GM19035 (cell line): ENCODE data around the gene RUNX3.

Experiments used
- ATAC-seq: cut with Tn5 transposase; IDR thresholded peaks from one replicate; pipeline ENCODE4 v1.9.1; 2021; ENCODE audit not compliant: unreplicated experiment

Gene RUNX3

GRCh38 chr1:24888971-24889676 is 41.0 kb downstream of the RUNX3 start:
- no peak for ATAC-seq

GRCh38 chr1:24888061-24888970 is 41.8 kb downstream of the RUNX3 start:
- no peak for ATAC-seq

GRCh38 chr1:24886241-24886640 is 43.8 kb downstream of the RUNX3 start:
- ATAC-seq, result no peak

- no peak for ATAC-seq
Observed at GRCh38 chr1:24884751-24885150, 45.3 kb downstream of the RUNX3 start.

GRCh38 chr1:24881034-24881433 is 49.0 kb downstream of the RUNX3 start:
- ATAC-seq, result no peak

DNA sequence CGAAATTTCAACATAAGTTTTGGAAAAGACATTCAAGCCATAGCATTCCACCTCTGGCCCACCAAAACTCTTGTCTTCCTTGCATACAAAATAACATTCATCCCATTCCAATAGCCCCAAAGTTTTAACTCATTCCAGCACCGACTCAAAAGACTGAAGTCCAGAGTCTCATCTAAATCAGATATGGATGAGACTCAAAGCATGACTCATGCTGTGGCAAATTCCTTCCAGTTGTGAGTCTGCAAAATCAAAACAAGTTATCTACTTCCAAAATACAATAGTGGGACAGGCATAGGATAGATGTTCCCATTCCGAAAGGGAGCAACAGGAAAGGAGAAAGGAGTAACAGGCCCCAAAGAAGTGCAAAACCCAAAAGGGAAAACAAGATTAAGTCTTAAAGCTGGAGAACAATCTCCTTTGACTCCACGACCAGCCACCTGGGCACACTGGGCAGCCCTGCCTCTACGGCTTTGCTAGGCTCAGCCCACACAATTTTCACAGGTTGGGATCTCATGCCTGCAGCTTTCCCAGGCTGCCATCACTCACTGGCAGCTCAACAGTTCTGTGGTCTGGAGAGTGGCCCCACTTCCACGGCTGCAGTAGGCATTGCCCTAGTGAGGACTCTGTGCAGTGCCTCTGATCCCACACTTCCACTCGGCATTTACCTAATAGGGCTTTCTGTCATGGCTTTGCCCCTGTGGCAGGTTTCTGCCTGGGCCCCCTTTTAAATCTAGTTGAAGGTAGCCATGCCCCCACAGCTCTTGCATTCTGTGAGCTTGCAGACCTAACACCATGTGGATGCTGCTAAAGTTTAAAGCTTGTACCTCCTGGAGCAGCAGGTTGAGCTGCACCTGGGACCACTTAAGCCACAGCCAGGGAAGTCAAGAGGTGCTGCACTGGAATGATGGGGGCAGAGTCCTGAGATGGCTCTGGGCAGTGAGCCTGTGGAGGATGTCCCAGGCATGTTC is 51.0 kb downstream of the RUNX3 start:
- no peak for ATAC-seq

- ATAC-seq, result no peak
Observed at GRCh38 chr1:24878045-24878444, 52.0 kb downstream of the RUNX3 start.

DNA sequence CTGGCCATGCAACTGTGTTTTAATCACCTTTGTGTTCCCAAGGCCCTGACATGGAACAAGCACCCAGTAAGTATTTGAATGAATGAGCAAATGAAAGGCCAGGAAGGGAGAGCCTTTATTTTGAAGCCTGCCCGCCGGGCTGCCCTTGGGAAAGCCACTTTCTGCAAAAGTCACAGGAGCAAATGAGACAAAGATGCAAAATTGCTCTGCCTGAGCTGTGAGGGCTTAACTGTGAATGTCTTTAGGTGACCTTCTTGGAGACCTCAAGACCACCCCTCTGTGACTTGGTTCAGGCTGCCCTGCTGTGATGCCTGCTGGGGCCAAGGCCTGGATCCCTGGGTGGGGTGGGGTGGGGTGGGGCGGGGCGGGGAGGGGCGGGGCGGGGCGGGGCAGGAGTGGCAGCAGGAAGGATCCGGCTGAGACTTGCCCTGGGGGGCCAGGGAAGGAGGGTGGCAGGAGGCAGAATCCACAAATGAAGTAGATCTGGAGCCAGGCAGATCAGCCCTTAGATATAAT is 54.0 kb downstream of the RUNX3 start:
- ATAC-seq, result no peak

GRCh38 chr1:24875257-24875656 is 54.8 kb downstream of the RUNX3 start:
- ATAC-seq, result no peak

GRCh38 chr1:24874611-24875234 is 55.4 kb downstream of the RUNX3 start:
- ATAC-seq, result no peak

- no peak for ATAC-seq
Observed at GRCh38 chr1:24874056-24874455, 56.0 kb downstream of the RUNX3 start.

DNA sequence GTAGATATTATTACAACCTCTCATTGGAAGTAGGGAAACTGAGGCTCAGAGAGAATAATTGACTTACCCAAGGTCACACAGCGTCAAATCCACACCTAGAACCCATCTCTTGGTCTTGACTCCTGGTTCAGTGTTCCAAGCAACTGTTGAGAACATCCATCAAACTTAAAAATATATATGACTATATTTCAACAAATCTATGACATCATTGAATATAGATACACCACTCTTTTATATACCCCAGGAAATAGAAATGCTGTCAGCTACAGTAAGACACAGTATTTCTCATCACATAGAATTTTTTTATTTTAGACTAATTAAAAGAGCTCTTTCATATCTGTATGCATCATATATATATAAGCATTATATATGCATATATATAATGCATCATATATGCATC is 56.9 kb downstream of the RUNX3 start:
- no peak for ATAC-seq

- ATAC-seq, result no peak
Observed at GRCh38 chr1:24872061-24872850, 57.8 kb downstream of the RUNX3 start.

- no peak for ATAC-seq
Observed at GRCh38 chr1:24871306-24871901, 58.7 kb downstream of the RUNX3 start.

- no peak for ATAC-seq
Observed at GRCh38 chr1:24870551-24871195, 59.4 kb downstream of the RUNX3 start.

- ATAC-seq, result no peak
Observed at GRCh38 chr1:24868016-24868875, 61.8 kb downstream of the RUNX3 start.

- ATAC-seq, result no peak
Observed at GRCh38 chr1:24867084-24867870, 62.8 kb downstream of the RUNX3 start.
